HG03565 (cell line): ENCODE results near the gene IQCF5.
"Not testable (repeated sequence)": the region's sequence is repeated elsewhere in the genome, so short reads cannot be mapped to it uniquely, and the experiment has no call there.

ENCODE experiments used
- ATAC-seq: cut with Tn5 transposase; IDR thresholded peaks from one replicate; pipeline ENCODE4 v1.9.1; 2021; ENCODE audit warnings: mild to moderate bottlenecking, moderate library complexity; ENCODE audit not compliant: unreplicated experiment

Gene IQCF5

DNA sequence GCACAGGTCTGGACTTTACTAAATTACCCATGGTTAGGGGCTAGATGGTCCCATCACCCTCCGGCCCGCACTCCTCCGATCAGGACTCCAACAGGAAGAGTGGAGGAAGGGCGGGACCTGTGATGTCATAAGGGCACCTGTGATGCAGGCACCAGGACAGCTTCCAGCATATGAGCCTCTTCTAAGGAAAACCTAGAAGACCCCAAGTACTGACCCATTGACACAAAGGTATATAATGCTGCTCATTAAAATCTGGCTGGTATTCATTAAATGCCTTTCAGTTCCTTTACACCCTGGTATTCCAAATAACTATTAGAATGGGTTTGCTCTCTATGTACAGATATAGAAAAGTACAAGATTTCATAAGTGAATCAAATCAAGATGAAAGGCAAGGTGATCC lies at the start of gene IQCF5:
TSS of gene IQCF5 (minus strand) at position 101 of the 400 bp plus-strand sequence. CDS start at position 31, 70 bp downstream.
- no peak for ATAC-seq

DNA sequence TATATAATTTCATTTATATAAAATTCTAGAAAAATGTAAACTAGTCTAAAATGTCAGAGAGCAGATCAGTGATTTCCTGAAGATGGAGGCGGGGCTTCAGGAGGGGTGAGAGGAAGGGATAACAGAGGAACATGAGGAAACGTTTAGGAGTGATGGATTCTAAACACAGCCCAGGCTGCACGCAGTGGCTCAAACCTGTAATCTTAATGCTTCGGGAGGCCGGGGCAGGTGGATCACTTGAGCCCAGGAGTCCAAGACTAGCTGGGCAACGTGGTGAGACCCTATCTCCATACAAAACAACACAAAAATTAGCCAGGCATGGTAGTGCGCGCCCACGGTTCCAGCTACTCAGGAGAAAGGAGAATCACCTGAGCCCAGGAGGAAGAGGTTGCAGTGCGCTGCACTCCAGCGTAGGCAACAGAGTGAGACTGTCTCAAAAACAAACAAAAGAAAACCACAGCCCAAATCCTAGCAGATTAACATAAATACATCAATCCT lies 45.7 kb upstream of the IQCF5 start:
- ATAC-seq, result no peak

- ATAC-seq, result no peak
Observed at GRCh38 chr3:51916418-51916817, 41.0 kb upstream of the IQCF5 start.

GRCh38 chr3:51908026-51908425 lies 32.6 kb upstream of the IQCF5 start:
- ATAC-seq, result no peak

- no peak for ATAC-seq
Observed at GRCh38 chr3:51904034-51904823, 28.8 kb upstream of the IQCF5 start.

GRCh38 chr3:51902361-51902760 lies 27.0 kb upstream of the IQCF5 start:
- not testable (repeated sequence) for ATAC-seq

- ATAC-seq, result not testable (repeated sequence)
Observed at GRCh38 chr3:51900043-51900442, 24.6 kb upstream of the IQCF5 start.

DNA sequence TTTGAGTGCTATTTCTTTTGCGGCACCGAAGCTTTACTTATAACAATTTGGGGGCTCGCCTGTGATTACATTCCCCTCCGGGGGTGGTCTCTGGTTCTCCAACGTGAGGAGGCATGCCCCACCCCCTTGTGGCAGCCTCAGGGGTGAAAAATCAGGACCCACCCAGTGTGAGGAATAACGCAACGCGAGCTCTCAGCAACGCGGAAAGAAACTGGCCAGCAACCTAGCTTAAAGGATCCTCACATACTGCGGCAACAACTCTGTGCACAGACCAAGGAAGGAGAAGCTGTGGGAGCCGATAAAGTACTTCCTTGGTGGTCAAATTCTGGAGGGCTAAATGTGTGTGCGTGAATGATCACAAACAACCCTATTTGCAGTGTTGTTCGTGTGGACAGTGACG lies 22.0 kb upstream of the IQCF5 start:
- no peak for ATAC-seq

GRCh38 chr3:51896607-51897305 lies 21.4 kb upstream of the IQCF5 start:
- ATAC-seq, result no peak

GRCh38 chr3:51894939-51895338 lies 19.5 kb upstream of the IQCF5 start:
- ATAC-seq, result no peak

- no peak for ATAC-seq
Observed at GRCh38 chr3:51894391-51894790, 19.0 kb upstream of the IQCF5 start.

- no peak for ATAC-seq
Observed at GRCh38 chr3:51891242-51892039, 16.0 kb upstream of the IQCF5 start.

DNA sequence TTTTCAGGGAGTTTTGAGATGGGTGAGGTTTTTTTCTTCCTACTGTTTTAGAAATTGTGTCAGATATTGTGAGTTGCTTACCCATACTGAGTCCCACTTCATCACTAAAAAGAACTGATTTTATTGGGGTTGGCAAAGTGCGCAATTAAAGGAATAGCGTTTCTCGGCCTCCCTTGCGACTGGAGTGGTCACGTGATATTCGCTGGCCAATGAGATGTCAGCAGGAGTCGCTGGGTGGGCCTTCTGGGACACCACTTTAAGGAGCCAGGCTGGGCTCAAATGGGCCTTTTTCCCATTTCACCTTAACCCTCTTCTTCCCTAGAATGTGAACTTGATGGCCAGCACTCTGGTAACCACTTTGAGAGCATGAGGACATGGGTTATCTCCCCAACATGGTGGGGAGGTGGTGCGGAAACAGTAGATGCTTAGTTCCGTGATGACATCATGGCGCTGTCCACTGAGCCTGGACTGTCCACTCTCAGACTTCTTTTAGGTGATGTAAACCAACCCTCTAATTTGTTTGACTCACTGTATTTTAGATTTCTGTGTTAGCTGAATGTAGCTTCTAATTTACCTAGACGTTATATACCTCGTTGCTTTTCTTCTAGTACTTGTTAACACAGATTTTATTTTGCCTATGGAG lies 13.2 kb upstream of the IQCF5 start:
- no peak for ATAC-seq

DNA sequence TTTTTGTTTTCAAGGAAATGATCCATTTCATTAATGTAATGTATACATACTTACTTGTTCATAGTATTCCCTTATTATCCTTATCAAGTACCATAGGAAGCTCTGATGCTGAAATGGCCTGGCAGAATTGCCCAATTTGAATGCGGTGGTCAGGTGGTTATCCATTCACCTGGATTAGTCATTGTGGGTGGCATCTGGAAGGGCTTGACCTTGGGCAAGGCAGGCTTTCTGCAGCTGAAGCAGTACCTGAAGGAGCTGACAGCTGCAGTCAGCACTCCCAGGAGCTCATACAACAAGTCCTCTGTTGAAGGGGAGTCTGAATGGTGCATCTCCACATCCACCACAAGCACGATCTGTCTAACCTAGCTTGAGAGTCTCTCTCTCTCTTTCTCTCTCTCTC lies 12.2 kb upstream of the IQCF5 start:
- ATAC-seq, result no peak

- no peak for ATAC-seq
Observed at GRCh38 chr3:51886447-51886846, 11.0 kb upstream of the IQCF5 start.

GRCh38 chr3:51879937-51880336 lies 4.5 kb upstream of the IQCF5 start:
- no peak for ATAC-seq

DNA sequence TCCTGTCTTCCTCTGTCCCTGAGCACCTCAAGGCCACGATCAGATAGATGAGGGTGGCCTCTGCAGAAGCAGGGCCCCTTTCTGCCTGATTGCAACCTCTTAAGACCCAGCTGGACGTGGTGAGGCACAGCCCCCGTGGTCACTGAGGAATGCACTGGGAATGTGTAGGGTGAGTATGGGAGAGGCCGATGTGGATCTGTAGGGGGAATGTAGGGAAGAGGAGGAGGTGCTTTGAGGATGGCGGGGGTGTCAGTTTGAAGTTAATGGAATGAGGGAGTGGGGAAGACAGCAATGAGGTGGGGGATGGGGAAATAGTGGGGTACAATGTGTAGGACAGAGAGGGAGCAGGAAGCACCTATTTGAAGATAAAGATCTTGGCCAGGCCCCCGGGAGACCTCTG lies 785 bp upstream of the IQCF5 start:
- ATAC-seq, result no peak

DNA sequence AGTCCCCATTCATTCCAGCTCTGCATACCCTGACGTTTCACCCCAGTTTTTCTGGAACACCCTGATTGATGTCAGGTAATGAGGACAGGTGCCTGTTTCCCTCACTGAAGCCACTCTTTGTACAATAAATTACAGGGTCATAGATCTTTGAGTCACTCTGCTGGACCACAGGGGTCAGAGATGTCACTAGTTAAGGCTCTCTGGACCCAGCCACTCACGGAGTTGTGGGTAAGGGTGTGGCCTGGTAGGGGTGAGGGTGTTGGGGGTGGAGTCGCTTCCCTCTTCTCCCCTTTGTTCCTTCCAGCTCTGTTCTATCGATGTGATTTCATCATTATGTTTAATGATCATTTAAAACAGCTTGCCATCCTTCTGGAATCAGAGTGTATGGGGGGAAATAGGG lies 512 bp downstream of the IQCF5 start:
- no peak for ATAC-seq

GRCh38 chr3:51874411-51874810 lies 990 bp downstream of the IQCF5 start:
- no peak for ATAC-seq

DNA sequence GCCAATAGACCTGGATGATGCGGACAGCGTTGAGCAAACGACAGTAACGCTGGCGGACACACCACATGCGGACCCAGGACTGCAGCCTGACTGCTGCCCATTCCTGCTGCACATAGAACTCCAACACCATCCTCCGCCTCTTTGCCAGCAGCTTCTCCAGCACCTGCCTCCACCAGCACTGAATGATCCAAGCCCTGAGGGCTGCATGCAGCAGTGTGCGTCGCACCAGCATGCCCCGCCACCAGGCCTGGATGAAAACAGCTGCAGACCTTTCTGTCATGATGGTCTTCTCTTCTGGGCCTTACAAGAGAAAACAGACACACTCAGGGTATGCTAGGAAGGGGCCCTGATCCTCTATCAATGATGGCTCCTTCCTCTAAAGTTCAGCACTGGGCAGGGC lies 1.5 kb downstream of the IQCF5 start:
- ATAC-seq, result no peak

GRCh38 chr3:51873253-51873766 lies 2.1 kb downstream of the IQCF5 start:
- no peak for ATAC-seq
